ENCODE results near the gene SHLD3.
"Not testable (repeated sequence)": the region's sequence is repeated elsewhere in the genome, so short reads cannot be mapped to it uniquely, and the experiment has no call there.

SHLD3 gene

DNA sequence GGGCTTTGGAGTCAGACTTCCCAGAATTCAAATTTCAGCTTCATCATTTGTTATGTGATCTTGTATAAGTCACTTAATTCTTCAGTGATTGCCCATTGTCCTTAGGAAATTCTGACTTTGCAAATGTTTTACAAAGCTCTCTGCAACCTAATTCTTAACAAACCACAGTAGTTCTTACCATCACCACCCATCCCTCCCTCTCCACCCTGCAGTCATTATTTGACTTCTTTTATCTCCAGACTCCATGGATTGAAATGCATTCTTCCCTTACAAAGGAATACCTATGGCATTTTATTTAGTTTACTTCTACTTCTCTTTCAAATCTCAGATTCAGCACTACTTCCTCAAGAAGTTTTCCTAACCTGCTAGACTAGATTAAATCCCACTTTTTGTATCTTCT lies 23.1 kb downstream of the SHLD3 start:
- no peaks in the 10 kb centered on the region for H3K27me3 Mint-ChIP-seq
- no peak overlapping the region for H3K4me3 Mint-ChIP-seq
- peaks cover 43% of the 10 kb centered on the region for H3K36me3 Mint-ChIP-seq (ENCODE audit: low read depth)
- H3K9me3 Mint-ChIP-seq = no peaks in the 10 kb centered on the region
- no peaks in the 10 kb centered on the region for H3K4me1 Mint-ChIP-seq (ENCODE audit: low read depth)
- H3K27ac Mint-ChIP-seq = no peak overlapping the region

GRCh38 chr5:65651144-65651543 lies 26.3 kb downstream of the SHLD3 start:
- H3K4me3 Mint-ChIP-seq = no peak overlapping the region
- no peak overlapping the region for H3K27ac Mint-ChIP-seq
- H3K4me1 Mint-ChIP-seq (ENCODE audit: low read depth) = no peaks in the 10 kb centered on the region
- no peaks in the 10 kb centered on the region for H3K27me3 Mint-ChIP-seq
- H3K36me3 Mint-ChIP-seq (ENCODE audit: low read depth) = peaks cover 32% of the 10 kb centered on the region
- no peaks in the 10 kb centered on the region for H3K9me3 Mint-ChIP-seq

DNA sequence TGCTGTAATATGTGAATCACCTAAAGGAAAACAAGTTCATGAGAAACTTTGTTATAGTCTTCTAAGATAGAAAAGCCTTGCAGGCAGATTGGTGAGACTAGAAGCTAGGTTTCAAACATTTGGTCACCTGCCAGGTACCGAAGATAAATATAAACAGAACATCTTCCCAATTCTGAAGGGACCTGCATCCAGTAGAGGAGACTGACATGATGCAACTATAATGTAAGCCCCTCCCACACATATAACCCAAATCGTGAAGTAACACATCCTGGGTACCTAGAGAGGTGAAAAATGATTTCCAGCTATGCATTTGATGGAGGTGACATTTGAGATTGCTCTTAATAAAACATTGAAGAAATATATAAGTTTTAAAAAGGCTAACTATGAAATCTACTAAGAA lies 29.9 kb downstream of the SHLD3 start:
- Mint-ChIP-seq H3K4me1 (ENCODE audit: low read depth) (no peaks in the 10 kb centered on the region), H3K4me3 (no peak overlapping the region), H3K36me3 (ENCODE audit: low read depth) (peaks cover 26% of the 10 kb centered on the region), H3K27ac (no peak overlapping the region), H3K27me3 (no peaks in the 10 kb centered on the region), H3K9me3 (no peaks in the 10 kb centered on the region)

- peaks cover 3% of the 10 kb centered on the region for H3K4me1 Mint-ChIP-seq (ENCODE audit: low read depth)
- no peak overlapping the region for H3K4me3 Mint-ChIP-seq
- peaks cover 40% of the 10 kb centered on the region for H3K36me3 Mint-ChIP-seq (ENCODE audit: low read depth)
- H3K27ac Mint-ChIP-seq = peak overlapping the region; percentile 69
- H3K9me3 Mint-ChIP-seq = no peaks in the 10 kb centered on the region
- H3K27me3 Mint-ChIP-seq = no peaks in the 10 kb centered on the region
Observed at GRCh38 chr5:65663804-65664521, 39.1 kb downstream of the SHLD3 start.

GRCh38 chr5:65668696-65669095 lies 43.9 kb downstream of the SHLD3 start:
- no peak overlapping the region for H3K27ac Mint-ChIP-seq
- no peak overlapping the region for H3K4me3 Mint-ChIP-seq
- H3K36me3 Mint-ChIP-seq (ENCODE audit: low read depth) = peaks cover 28% of the 10 kb centered on the region
- no peaks in the 10 kb centered on the region for H3K9me3 Mint-ChIP-seq
- H3K4me1 Mint-ChIP-seq (ENCODE audit: low read depth) = no peaks in the 10 kb centered on the region
- no peaks in the 10 kb centered on the region for H3K27me3 Mint-ChIP-seq

DNA sequence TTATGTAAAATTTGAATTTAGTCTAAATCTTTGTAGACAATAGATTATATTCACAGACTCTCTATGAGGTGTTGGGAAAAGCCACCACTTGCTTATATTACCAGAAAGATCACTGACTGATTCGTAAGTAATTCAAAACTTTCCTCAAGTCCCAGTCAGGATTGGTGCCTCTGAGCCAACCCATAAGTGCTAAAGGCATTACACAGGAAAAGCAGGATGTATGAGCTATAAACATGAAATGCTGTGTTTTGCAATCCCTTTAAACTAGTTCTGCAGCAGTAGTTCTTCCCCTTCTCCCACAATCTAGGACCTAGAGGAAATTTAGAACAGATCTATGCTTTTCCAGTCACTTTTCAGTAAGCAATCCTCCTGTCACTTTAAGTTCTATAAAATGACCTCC lies 48.0 kb downstream of the SHLD3 start:
- peaks cover 26% of the 10 kb centered on the region for H3K4me1 Mint-ChIP-seq (ENCODE audit: low read depth)
- peaks cover 43% of the 10 kb centered on the region for H3K36me3 Mint-ChIP-seq (ENCODE audit: low read depth)
- H3K27ac Mint-ChIP-seq = no peak overlapping the region
- H3K4me3 Mint-ChIP-seq = no peak overlapping the region
- H3K9me3 Mint-ChIP-seq = no peaks in the 10 kb centered on the region
- no peaks in the 10 kb centered on the region for H3K27me3 Mint-ChIP-seq

GRCh38 chr5:65674749-65675148 lies 49.9 kb downstream of the SHLD3 start:
- no peaks in the 10 kb centered on the region for H3K9me3 Mint-ChIP-seq
- no peak overlapping the region for H3K4me3 Mint-ChIP-seq
- no peaks in the 10 kb centered on the region for H3K27me3 Mint-ChIP-seq
- no peak overlapping the region for H3K27ac Mint-ChIP-seq
- H3K36me3 Mint-ChIP-seq (ENCODE audit: low read depth) = peaks cover 52% of the 10 kb centered on the region
- H3K4me1 Mint-ChIP-seq (ENCODE audit: low read depth) = peaks cover 34% of the 10 kb centered on the region

DNA sequence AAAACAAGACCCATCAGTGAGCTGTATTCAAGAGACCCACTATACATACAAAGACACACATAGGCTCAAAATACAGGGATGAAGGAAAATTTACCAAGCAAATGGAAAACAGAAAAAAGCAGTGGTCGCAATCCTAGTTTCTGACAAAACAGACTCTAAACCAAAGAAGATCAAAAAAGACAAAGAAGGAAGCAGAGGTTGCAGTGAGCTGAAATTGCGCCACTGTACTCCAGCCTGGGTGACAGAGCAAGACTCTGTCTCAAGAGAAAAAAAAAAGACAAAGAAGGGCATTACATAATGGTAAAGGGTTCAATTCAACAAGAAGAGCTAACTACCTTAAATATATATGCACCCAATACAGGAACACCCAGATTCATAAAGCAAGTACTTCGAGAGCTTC lies 51.2 kb downstream of the SHLD3 start:
- peaks cover 34% of the 10 kb centered on the region for H3K4me1 Mint-ChIP-seq (ENCODE audit: low read depth)
- H3K4me3 Mint-ChIP-seq, H3K27me3 Mint-ChIP-seq, H3K9me3 Mint-ChIP-seq: not testable (repeated sequence)
- peak overlapping the region; percentile 63 for H3K27ac Mint-ChIP-seq
- H3K36me3 Mint-ChIP-seq (ENCODE audit: low read depth) = peaks cover 56% of the 10 kb centered on the region
